GM18867 (cell line): ENCODE data around the gene SHC3.

Experiments
- ATAC-seq: cut with Tn5 transposase; IDR thresholded peaks from one replicate; pipeline ENCODE4 v1.9.1; 2021; ENCODE audit warnings: mild to moderate bottlenecking, moderate library complexity; ENCODE audit not compliant: unreplicated experiment

Gene SHC3

GRCh38 chr9:89029788-89030187 lies 148.8 kb downstream of the SHC3 start:
- ATAC-seq = no peak

GRCh38 chr9:89026876-89027275 lies 151.7 kb downstream of the SHC3 start:
- ATAC-seq = no peak

- ATAC-seq = no peak
These were observed 153.1 kb downstream of the SHC3 start for GRCh38 chr9:89025553-89025952.

- ATAC-seq = no peak
These were observed 153.9 kb downstream of the SHC3 start for GRCh38 chr9:89024727-89025126.

GRCh38 chr9:89023740-89024139 lies 154.9 kb downstream of the SHC3 start:
- no peak for ATAC-seq

- no peak for ATAC-seq
These were observed 155.7 kb downstream of the SHC3 start for GRCh38 chr9:89022902-89023301.

- no peak for ATAC-seq
These were observed 156.4 kb downstream of the SHC3 start for GRCh38 chr9:89022001-89022759.

GRCh38 chr9:89021154-89021803 lies 157.3 kb downstream of the SHC3 start:
- no peak for ATAC-seq

GRCh38 chr9:89020754-89021153 lies 157.9 kb downstream of the SHC3 start:
- ATAC-seq = no peak

GRCh38 chr9:89015336-89015735 lies 163.3 kb downstream of the SHC3 start:
- no peak for ATAC-seq

- no peak for ATAC-seq
These were observed 164.5 kb downstream of the SHC3 start for GRCh38 chr9:89014153-89014552.

- ATAC-seq = no peak
These were observed 165.0 kb downstream of the SHC3 start for GRCh38 chr9:89013660-89014059.

GRCh38 chr9:89012294-89013042 lies 166.2 kb downstream of the SHC3 start:
- no peak for ATAC-seq

GRCh38 chr9:89011683-89012082 lies 166.9 kb downstream of the SHC3 start:
- ATAC-seq = no peak

GRCh38 chr9:89010526-89011111 lies 168.0 kb downstream of the SHC3 start:
- no peak for ATAC-seq

GRCh38 chr9:89010056-89010455 lies 168.6 kb downstream of the SHC3 start:
- no peak for ATAC-seq

- ATAC-seq = no peak
These were observed 169.1 kb downstream of the SHC3 start for GRCh38 chr9:89009546-89009840.

GRCh38 chr9:89008744-89009545 lies 169.7 kb downstream of the SHC3 start:
- no peak for ATAC-seq

- ATAC-seq = no peak
These were observed 170.4 kb downstream of the SHC3 start for GRCh38 chr9:89008055-89008743.
